Ovary (tissue), 9 donors: ENCODE measurements around the gene CD52. TPM values are rescaled to one million over a fixed set of nuclear protein-coding genes. Genes with fewer than 3 reads are reported as not detected.

ENCODE experiments used
- DNase-seq, 5 donors: peaks; one replicate each; pipeline ENCODE4 v3.0.0-alpha.2; 2019 to 2020
- H3K27ac ChIP-seq, 2 donors: fragments of 200-600 bp; one replicate each; pipeline versions ENCODE4 v1.5.1 to v1.8.0; 2019 to 2022
- H3K27me3 ChIP-seq: fragments of 200-600 bp; one replicate; pipeline ENCODE4 v1.8.0; 2022
- H3K36me3 ChIP-seq: fragments of 200-600 bp; sonication (generic); one replicate; pipeline ENCODE4 v1.5.1; 2019
- H3K4me1 ChIP-seq: one replicate; pipeline ENCODE4 v1.8.1; 2013; ENCODE audit warnings: mild to moderate bottlenecking, moderate library complexity; ENCODE audit not compliant: insufficient read depth
- H3K4me3 ChIP-seq: fragments of 200-600 bp; sonication (generic); one replicate; pipeline ENCODE4 v1.5.1; 2017
- H3K9me3 ChIP-seq, 2 donors: fragments of 200-600 bp in 1 of 2; sonication (generic) in 1 of 2; one replicate each; pipeline versions ENCODE4 v1.5.1 to v1.8.1; 2013 to 2019; ENCODE audit warnings: mild to moderate bottlenecking in 1 of 2, moderate library complexity in 1 of 2
- CTCF ChIP-seq, 3 donors: fragments of 450-650 bp in 2 of 3; fragments of 200-600 bp in 1 of 3; IDR thresholded peaks; one replicate each; pipeline versions ENCODE4 v1.5.1 to v1.8.0; 2016 to 2022; ENCODE audit warnings: antibody characterized with exemption in 3 of 3, mild to moderate bottlenecking in 1 of 3
- EP300 ChIP-seq: sonication (generic); formaldehyde crosslinking; IDR thresholded peaks from one replicate; pipeline ENCODE4 v1.6.1; 2017; ENCODE audit warnings: antibody characterized with exemption
- POLR2A ChIP-seq: fragments of 450-650 bp; IDR thresholded peaks from one replicate; pipeline ENCODE4 v1.6.1; 2017; ENCODE audit warnings: antibody characterized with exemption, mild to moderate bottlenecking, moderate library complexity
- WGBS, 3 donors: extraction: QIAGEN DNeasy Blood & Tissue Kit in 1 of 3; methylation state at CpG; one replicate each; pipeline versions ENCODE4 v1.1.5 to v1.1.7; 2013 to 2017; 5-methylcytosine and 5-hydroxymethylcytosine counted together
- intact Hi-C, 4 donors: fragments of 100-400 bp; cut with DNase I; formaldehyde crosslinking; loops; one replicate each; pipeline versions ENCODE4 v1.11.0 to v1.15.1; 2022 to 2023
- polyA plus RNA-seq, 2 donors: library from polyadenylated mRNA; stranded (reverse); fragments of 200-250 nt in 1 of 2; fragments of 350-450 nt in 1 of 2; fragmentation: Illumina TruSeq in 1 of 2; extraction: RNeasy Lipid Tissue Mini Kit (QIAGEN cat#74804) in 1 of 2; gene quantifications; one replicate each; pipeline ENCODE4 v1.2.3, GENCODE V29; 2013 to 2014
- total RNA-seq, 7 donors: library from RNA; depleted of rRNA in 2 of 7; stranded (reverse); fragments of >200 nt in 2 of 7; fragmentation: NEBNext Ultra II Directional in 3 of 7; extraction: Animal tissue kit (Norgen Biotek cat#: 25700) in 3 of 7; gene quantifications; one replicate each; pipeline versions ENCODE4 v1.1.0 to v1.2.4, GENCODE V29; 2016 to 2023
- donor health status: DM: no; HTN: no; CAD: no; lungs with moderate emphysema.
- donor health status: DM: no; HTN: no; CAD: no.
- donor health status: Bipolar disorder and iron deficiency.
- donor health status: DM: yes; HTN: yes; CAD: no.
- donor health status: DM: no; HTN: no; CAD: no.
- donor health status: DM: yes; HTN: yes; CAD: no.

CD52 gene
- total and polyA plus RNA-seq, 9 donors, result 1.3 to 45.5 (median 4.3) TPM; not detected in 1

DNA sequence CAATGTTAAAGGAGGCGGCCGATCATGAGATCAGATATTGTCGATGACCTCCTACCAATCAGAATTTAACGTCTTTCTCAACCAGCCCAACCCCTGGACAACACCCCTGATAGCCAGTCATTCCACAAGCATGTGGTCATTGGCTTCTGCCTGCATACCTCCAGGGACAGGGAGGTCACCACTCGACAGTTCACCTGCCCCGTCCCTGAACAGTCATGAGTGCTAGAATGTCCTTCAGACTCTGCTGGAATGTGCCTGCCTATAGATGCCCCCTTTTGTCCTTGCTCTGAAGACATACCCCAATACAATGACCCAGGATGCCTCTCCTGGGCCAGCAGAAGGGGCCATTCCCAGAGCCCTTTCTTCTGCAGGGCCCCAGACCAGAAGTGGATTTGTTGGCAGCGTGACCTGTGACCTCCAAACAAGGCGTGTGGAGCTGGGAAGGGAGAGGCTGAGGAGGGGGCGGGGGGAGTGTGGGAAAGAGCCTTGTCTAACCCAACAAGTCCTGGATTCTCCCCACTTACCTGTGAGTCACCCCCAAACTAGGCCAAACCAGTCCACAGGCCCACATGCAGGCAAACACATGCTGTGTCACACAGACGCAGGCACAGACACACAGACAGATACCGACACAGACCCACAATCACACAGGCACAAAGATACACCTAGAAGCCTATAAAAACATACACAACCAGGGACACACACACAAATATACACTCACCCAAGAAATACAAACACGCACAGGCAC lies 34.0 kb downstream of the CD52 start:
- no peak for DNase-seq
- WGBS, 3 donors, result 80 to 90% (median 84%) methylated on average over 12 of the region's 12 CpGs
- H3K4me3 ChIP-seq, result no peak overlapping the region
- H3K36me3 ChIP-seq, result no peaks in the 10 kb centered on the region
- H3K9me3 ChIP-seq, result no peaks in the 10 kb centered on the region
- H3K27me3 ChIP-seq, result no peaks in the 10 kb centered on the region
- H3K4me1 ChIP-seq, result no peaks in the 10 kb centered on the region
- H3K27ac ChIP-seq, result no peak overlapping the region
- intact Hi-C loops, result no loop called here
- TF ChIP-seq EP300 (no peak), POLR2A (no peak), CTCF (IDR thresholded peaks at IDR 0.05) (no peak)

- no peaks in the 10 kb centered on the region for H3K9me3 ChIP-seq
- H3K4me1 ChIP-seq, result no peaks in the 10 kb centered on the region
- intact Hi-C loops, result no loop called here
- no peak for DNase-seq
- H3K27ac ChIP-seq, result no peak overlapping the region
- no peak overlapping the region for H3K4me3 ChIP-seq
- 72 to 78% (median 73%) methylated on average over 5 of the region's 5 CpGs for WGBS, 3 donors
- TF ChIP-seq EP300 (no peak), POLR2A (no peak), CTCF (IDR thresholded peaks at IDR 0.05) (no peak)
- no peaks in the 10 kb centered on the region for H3K27me3 ChIP-seq
- H3K36me3 ChIP-seq, result no peaks in the 10 kb centered on the region
Observed at GRCh38 chr1:26352338-26352679, 34.6 kb downstream of the CD52 start.

DNA sequence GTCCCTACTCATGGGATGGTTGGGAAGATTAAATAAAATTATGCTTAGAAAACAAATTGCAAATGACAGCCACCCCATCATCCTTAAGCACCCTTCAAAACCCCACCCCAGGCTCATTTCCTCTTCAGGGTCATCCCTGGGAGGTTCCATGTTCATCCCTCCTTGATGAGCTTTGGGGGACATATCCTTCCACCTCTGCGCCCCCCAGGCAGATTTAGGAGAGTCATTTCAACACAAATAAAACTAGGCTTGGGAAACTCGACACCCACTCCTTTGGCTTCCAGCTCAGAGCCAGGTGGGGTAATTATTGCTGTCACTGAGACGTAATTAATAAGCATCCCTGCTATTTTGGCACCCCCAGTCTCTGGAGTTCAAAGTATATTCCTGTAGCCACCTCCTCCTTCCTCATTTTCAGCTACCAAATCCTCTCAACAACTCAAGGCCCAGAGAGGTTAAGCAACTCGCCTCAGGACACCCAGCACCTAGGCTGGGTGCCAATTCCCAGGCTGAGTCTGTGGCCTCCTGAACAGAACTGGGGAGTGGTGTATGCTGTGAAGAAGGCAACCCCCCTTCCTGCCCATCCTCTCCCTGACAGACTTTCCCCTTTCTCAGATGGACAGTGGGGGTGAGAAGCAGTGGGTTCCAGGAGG lies 35.6 kb downstream of the CD52 start:
- Histone ChIP-seq H3K27me3 (no peaks in the 10 kb centered on the region), H3K36me3 (no peaks in the 10 kb centered on the region)

More for the DNA sequence above, 35.6 kb downstream of the CD52 start:
- H3K4me1 ChIP-seq, result no peaks in the 10 kb centered on the region
- H3K4me3 ChIP-seq, result no peak overlapping the region
- H3K9me3 ChIP-seq, result no peaks in the 10 kb centered on the region
- 68 to 71% (median 69%) methylated on average over 4 of the region's 4 CpGs for WGBS, 3 donors
- intact Hi-C loops, result no loop called here
- TF ChIP-seq EP300 (no peak), CTCF (IDR thresholded peaks at IDR 0.05) (no peak), POLR2A (no peak)
- no peak overlapping the region for H3K27ac ChIP-seq
- DNase-seq, result no peak
